ENCODE results near the gene MRPL36.

DNA sequence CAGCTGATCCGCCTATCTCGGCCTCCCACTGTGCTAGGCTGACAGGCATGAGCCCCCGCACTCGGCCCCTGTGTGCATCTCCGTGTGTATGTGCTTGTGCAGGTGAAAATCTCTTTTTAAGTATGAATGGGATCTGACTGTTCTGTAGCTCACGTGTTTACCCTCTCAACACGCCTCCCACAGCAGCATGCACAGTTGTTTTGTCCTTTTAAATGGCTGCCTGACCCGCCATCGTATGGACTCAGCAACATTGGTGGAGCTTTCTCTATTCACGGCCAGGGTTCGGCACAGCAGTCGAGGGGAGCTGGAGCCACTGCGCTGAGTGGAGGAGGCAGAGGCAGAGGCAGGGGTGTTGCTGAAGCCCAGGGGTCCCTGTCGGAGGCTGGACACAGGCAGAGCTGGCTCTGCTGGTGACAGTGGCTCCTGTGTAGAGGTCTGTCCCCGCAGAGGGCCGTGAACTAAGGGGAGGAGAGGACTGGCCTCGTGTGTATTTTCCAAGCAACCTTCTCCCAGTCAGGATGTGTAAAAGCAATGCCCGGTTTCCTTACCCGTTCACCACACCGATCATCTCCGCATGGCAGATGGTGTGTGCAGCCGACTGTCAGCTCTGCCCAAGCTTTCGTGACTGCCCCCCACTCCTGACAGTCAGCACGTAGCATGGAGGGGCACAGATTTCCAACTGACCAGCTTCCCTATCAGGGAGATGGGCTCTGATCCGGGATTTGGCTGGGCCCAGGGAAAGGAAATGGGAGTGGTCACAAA is 37.3 kb downstream of the MRPL36 start:
- no peak for TF ChIP-seq CTCF (IDR thresholded peaks at IDR 0.05)
- TF ChIP-seq POLR2AphosphoS5 (IDR thresholded peaks at IDR 0.05; ENCODE audit: low read depth, low read length) = no peak
- no peak for TF ChIP-seq SIN3A (IDR thresholded peaks at IDR 0.05; ENCODE audit: borderline replicate concordance, insufficient read depth, low read depth, low read length)
